Colonic mucosa (tissue), 4 donors: ENCODE data around the gene AKT3. TPM values are rescaled to one million over a fixed set of nuclear protein-coding genes. Genes with fewer than 3 reads are reported as not detected.
"Not testable (repeated sequence)": the region's sequence is repeated elsewhere in the genome, so short reads cannot be mapped to it uniquely, and the experiment has no call there.

ENCODE experiments used
- DNase-seq: peaks from one replicate; pipeline ENCODE4 v3.0.0-alpha.2; 2020
- H3K27ac ChIP-seq: fragments of 200-600 bp; one replicate; pipeline ENCODE4 v1.8.0; 2021
- H3K27me3 ChIP-seq: fragments of 200-600 bp; one replicate; pipeline ENCODE4 v1.8.0; 2021
- H3K36me3 ChIP-seq: fragments of 200-600 bp; one replicate; pipeline ENCODE4 v1.8.0; 2021
- H3K4me1 ChIP-seq: fragments of 200-600 bp; one replicate; pipeline ENCODE4 v1.8.0; 2021; ENCODE audit warnings: mild to moderate bottlenecking
- H3K4me3 ChIP-seq: fragments of 200-600 bp; one replicate; pipeline ENCODE4 v1.8.0; 2021
- H3K9ac ChIP-seq, 2 donors: one replicate each; pipeline ENCODE4 v1.7.0; 2013; ENCODE audit warnings: control low read depth in 2 of 2, low read depth in 2 of 2, low read length in 2 of 2
- H3K9me3 ChIP-seq: fragments of 200-600 bp; one replicate; pipeline ENCODE4 v1.8.0; 2021
- CTCF ChIP-seq: fragments of 200-600 bp; IDR thresholded peaks from one replicate; pipeline ENCODE4 v1.8.0; 2022; ENCODE audit warnings: antibody characterized with exemption, mild to moderate bottlenecking
- intact Hi-C: fragments of 100-400 bp; cut with DNase I; formaldehyde crosslinking; loops from one replicate; pipeline ENCODE4 v1.14.1; 2022
- total RNA-seq, 2 donors: library from RNA; stranded (reverse); fragmentation: NEBNext Ultra II Directional in 1 of 2; extraction: Animal tissue kit (Norgen Biotek cat#: 25700) in 1 of 2; gene quantifications; one replicate each; pipeline ENCODE4 v1.2.1, GENCODE V29; 2021
- donor health status: healthy.
- donor health status: DM: no; HTN: no; CAD: no.
- donor health status: DM: no; HTN: no; CAD: no.

AKT3 gene
- total RNA-seq, 2 donors from 2014 or later, result 6.0 to 21.3 TPM

GRCh38 chr1:243884603-243885002, 34.6 kb upstream of the AKT3 start:
- Histone ChIP-seq H3K9ac (no peak overlapping the region), H3K27ac (no peak overlapping the region), H3K36me3 (no peaks in the 10 kb centered on the region), H3K4me3 (no peak overlapping the region), H3K9me3 (no peaks in the 10 kb centered on the region), H3K27me3 (no peaks in the 10 kb centered on the region), H3K4me1 (no peaks in the 10 kb centered on the region)
- no peak for DNase-seq
- intact Hi-C loops, result no loop called here
- no peak for TF ChIP-seq CTCF

- Histone ChIP-seq H3K4me3 (no peak overlapping the region), H3K9me3 (no peaks in the 10 kb centered on the region), H3K36me3 (no peaks in the 10 kb centered on the region), H3K4me1 (no peaks in the 10 kb centered on the region), H3K27ac (no peak overlapping the region), H3K9ac (no peak overlapping the region), H3K27me3 (no peaks in the 10 kb centered on the region)
- no peak for TF ChIP-seq CTCF
- intact Hi-C loops, result no loop called here
- DNase-seq, result no peak
Observed at GRCh38 chr1:243883551-243883950, 33.5 kb upstream of the AKT3 start.

- intact Hi-C loops, result no loop called here
Observed at GRCh38 chr1:243882276-243882675, 32.2 kb upstream of the AKT3 start.

GRCh38 chr1:243877058-243877457, 27.0 kb upstream of the AKT3 start:
- H3K4me3 ChIP-seq, H3K27ac ChIP-seq, H3K27me3 ChIP-seq, H3K9ac ChIP-seq, H3K4me1 ChIP-seq, H3K9me3 ChIP-seq, DNase-seq, H3K36me3 ChIP-seq, intact Hi-C loops: not testable (repeated sequence)

More at GRCh38 chr1:243882276-243882675, 32.2 kb upstream of the AKT3 start:
- no peak overlapping the region for H3K9ac ChIP-seq
- H3K4me1 ChIP-seq, result no peaks in the 10 kb centered on the region
- H3K9me3 ChIP-seq, result no peaks in the 10 kb centered on the region
- no peaks in the 10 kb centered on the region for H3K27me3 ChIP-seq
- no peaks in the 10 kb centered on the region for H3K36me3 ChIP-seq
- no peak overlapping the region for H3K4me3 ChIP-seq
- no peak for DNase-seq
- TF ChIP-seq CTCF, result no peak
- no peak overlapping the region for H3K27ac ChIP-seq

GRCh38 chr1:243855616-243856318, 5.7 kb upstream of the AKT3 start:
- DNase-seq, result no peak
- Histone ChIP-seq H3K4me1 (no peaks in the 10 kb centered on the region), H3K27ac (no peak overlapping the region), H3K27me3 (no peaks in the 10 kb centered on the region), H3K9ac (no peak overlapping the region), H3K4me3 (no peak overlapping the region), H3K36me3 (no peaks in the 10 kb centered on the region), H3K9me3 (no peaks in the 10 kb centered on the region)
- intact Hi-C loops, result no loop called here
- no peak for TF ChIP-seq CTCF

- no peak overlapping the region for H3K9ac ChIP-seq
Observed at GRCh38 chr1:243851765-243852164, 1.7 kb upstream of the AKT3 start.

More at GRCh38 chr1:243851765-243852164, 1.7 kb upstream of the AKT3 start:
- Histone ChIP-seq H3K4me1 (no peaks in the 10 kb centered on the region), H3K4me3 (no peak overlapping the region), H3K36me3 (no peaks in the 10 kb centered on the region), H3K27ac (no peak overlapping the region), H3K27me3 (peaks cover 11% of the 10 kb centered on the region), H3K9me3 (no peaks in the 10 kb centered on the region)
- DNase-seq, result no peak
- intact Hi-C loops, result no loop called here
- no peak for TF ChIP-seq CTCF
